Astrocyte of the hippocampus (primary cell): ENCODE measurements around the gene NIFK.

ENCODE experiments used
- DNase-seq: peaks from one replicate; pipeline ENCODE4 v3.0.0; 2011; ENCODE audit warnings: low read depth, low spot score

NIFK gene

GRCh38 chr2:121736462-121737336, at the start of gene NIFK:
Gene NIFK (minus strand): TSS chr2:121736875. CDS start chr2:121736850, 25 bp downstream.
- peak; percentile 99 for DNase-seq

- no peak for DNase-seq
Observed at GRCh38 chr2:121783180-121783579, 46.5 kb upstream of the NIFK start.

DNA sequence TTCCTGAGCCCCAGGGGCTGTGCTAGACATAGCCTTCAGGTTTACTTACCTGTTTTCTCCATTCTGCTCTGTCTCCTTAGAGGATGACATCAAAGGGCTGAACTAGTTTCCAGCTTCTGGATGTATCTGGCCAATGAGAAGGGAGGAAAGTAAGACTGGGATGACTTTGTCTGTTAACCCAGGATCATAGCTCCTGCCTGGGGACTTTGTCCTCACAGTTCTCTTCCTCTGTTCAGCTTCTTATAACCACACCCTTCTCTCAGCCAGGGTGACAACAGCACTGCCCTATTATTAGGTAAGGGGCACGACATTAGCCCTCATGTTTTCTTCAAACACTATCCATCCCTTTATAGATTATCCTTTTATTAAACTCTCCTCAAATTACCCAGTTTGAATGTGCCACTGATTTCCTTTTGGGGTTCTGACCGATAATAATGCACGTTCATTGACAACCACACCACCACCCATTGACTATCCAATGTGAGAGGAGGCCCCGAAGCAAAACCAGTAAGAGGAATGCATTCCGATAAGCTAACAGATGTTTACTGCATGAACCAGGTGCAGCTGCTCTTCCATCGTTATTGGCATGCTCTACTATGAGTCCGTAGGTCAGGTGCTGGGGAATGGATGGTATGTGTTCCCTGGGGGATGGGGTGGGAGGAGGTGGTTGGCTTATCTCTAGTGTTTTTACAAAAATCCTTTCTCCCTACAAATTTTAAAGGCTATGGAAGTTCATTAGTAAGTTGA, 42.2 kb upstream of the NIFK start:
- DNase-seq, result no peak

GRCh38 chr2:121777699-121778058, 41.0 kb upstream of the NIFK start:
- DNase-seq, result peak; percentile 61

GRCh38 chr2:121776885-121777698, 40.4 kb upstream of the NIFK start:
- no peak for DNase-seq

- no peak for DNase-seq
Observed at GRCh38 chr2:121776361-121776760, 39.7 kb upstream of the NIFK start.

DNA sequence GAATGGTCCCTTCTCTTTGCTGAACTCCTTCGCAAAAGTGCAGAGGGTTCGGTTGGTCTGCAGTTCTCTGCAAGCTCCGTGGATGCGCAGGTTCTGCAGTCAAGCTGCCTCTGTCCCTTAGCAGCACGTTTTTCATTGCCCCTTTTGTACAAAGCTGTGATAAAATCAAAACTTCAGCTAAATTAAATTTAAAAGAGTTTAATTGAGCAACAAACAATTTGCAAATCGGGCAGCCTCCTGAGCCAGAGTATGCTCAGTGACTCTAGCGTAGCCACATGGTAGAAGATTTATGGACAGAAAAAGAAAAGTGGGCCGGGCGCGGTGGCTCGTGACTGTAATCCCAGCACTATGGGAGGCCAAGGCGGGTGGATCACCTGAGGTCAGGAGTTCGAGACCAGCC, 37.6 kb upstream of the NIFK start:
- DNase-seq, result no peak

DNA sequence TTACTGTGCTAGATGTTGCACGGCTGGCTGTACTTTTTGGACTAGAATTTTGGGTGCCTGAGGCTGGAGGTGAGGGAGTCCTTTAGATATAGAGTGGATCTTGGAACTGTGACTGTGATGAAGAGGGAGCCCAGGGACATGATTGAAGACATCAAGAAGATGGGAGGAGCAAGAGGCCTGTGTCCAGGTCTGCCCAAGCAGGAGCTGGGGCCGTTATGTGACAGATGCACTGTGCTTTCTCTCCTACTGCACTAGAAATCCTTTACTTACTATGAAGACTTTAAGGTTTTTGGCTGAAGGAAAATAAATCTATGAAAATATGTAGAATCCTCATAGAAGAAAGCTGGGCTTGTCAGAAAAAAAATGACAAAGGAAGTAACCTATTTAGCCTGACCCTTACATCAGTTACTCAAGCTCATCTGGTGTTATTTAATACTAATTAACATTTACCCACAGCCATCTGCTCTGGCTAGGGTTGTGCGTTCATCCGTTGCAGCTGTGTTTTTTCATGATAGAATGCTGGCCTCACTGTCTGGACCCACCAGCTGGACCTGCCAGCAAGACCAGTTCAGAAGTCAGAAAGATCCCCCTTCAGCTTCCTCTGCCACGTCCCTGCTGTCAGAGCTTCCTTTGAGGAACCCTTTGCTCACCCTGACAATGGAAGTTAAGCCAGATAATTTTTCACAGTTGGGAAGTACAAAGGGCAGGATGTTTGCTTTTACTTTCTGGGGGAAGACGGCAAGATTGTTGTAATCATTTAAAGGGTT, 35.5 kb upstream of the NIFK start:
- no peak for DNase-seq

DNA sequence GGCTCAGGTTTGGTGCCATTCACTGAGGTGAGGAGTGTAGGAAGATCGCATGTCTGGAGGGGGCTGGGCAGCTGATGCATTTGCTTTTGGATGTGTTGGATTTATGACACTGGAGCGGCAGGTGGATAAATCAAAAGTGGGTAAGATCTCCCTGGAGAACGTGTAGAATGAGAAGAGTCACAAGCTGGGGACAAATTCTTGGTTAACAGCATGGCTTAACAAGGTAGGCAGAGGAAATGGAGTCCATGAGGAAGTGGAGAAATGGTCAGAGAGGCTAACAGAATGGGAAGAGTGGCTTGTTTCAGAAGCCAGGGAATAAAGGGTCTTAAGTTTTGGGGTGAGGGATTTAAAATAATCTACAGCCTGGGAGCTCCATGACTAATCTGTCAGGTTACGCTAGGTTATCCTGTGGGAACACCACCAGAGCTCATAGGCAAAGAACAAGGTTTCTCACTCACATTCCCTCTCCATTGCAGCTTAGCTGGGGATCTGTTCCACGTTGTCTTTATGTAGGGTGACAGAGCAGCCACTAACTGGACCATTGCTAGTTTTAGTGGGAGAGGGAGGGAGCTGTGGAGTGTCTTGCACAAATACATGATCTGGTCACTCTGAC, 31.6 kb upstream of the NIFK start:
- no peak for DNase-seq

- peak; percentile 30 for DNase-seq
Observed at GRCh38 chr2:121766624-121767023, 29.9 kb upstream of the NIFK start.

DNA sequence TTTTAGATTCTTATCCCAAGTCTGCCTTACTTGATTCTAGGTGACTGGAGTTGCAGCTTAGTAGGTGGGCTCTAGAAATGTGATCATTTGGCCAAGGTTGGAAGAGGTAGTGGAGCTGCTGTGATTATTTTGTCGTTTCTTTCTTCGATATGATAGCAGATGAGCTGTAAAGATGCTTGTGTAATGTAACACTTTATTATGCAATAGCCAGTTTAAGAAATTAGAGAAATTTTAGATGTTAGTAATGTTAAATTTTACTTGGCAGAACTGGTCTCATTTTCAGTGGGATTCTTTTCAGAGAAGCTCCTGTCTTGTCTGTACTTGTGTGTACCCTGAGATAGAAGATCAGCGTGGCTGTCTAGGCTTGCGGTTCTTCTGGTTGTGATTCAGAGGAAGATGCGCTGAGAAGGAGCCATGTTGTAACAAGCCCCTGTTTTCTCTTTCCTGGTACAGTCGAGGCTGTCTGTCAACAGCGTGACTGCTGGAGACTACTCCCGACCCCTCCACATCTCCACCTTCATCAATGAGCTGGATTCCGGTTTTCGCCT, 28.1 kb upstream of the NIFK start:
- DNase-seq, result no peak

GRCh38 chr2:121755237-121756111, 18.8 kb upstream of the NIFK start, which contains the start of gene TSN:
Gene TSN (plus strand): TSS chr2:121755651. CDS start chr2:121755780, 129 bp downstream.
- peak; percentile 100 for DNase-seq

DNA sequence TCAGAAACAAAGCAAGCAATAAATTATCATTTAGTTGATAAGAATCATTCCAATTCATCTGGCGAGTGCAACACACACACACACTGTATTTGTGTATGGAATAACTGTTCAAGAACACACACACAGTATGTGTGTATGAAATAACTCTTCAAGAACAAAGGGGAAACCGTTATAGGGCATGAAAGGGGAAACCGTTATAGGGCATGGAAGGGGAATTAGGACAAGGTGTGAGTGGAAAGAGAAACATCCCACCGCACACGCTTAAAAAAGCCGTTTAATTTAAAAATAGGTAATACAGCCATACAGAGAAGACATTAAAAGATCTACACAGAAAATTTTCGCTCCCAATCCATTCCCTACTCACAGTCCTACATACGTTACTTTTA, 18.2 kb upstream of the NIFK start:
- no peak for DNase-seq

- peak; percentile 31 for DNase-seq
Observed at GRCh38 chr2:121748202-121748601, 11.5 kb upstream of the NIFK start.

DNA sequence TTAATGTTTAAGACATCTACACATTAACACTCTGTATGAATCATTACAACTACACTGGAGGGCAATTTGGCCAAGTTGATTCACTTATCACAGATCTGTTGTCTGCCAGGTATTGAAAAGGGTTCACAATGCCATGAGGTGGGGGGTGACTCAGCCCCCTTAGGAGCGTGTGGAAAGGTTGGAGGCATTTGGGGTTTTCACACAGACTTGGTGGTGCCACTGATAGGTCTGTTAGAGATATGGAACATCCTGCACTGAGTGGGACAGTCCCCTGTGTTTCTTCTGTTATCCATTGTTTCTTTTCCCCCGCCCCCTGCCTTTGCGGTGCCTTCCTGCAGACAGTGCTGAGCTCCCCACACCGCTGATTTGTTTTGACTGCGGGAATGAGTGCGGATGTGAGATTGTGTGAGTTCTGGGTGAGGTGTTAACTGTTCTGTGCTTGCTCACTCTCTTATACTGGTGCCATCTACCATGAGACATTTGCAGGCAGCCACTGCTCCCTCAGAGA, 9.4 kb upstream of the NIFK start:
- no peak for DNase-seq

DNA sequence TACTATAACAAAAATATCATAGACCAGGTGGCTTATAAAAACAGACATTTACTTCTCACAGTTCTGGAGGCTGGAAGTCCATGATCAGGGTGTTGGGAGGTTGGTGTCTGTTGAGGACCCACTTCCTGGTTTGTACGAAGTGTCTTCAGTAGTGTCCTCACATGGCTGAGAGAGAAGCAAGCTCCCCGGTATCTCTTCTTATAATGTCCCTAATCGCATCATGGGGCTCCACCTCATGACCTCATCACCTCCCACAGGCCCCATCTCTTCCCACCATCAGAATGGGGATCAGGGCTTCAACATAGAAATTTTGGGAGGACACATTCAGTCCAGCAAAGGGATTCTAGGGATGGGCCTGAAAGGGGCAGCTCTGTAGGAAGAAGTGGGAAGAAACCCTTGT, 4.8 kb upstream of the NIFK start:
- DNase-seq, result no peak

- no peak for DNase-seq
Observed at GRCh38 chr2:121740973-121741372, 4.3 kb upstream of the NIFK start.

DNA sequence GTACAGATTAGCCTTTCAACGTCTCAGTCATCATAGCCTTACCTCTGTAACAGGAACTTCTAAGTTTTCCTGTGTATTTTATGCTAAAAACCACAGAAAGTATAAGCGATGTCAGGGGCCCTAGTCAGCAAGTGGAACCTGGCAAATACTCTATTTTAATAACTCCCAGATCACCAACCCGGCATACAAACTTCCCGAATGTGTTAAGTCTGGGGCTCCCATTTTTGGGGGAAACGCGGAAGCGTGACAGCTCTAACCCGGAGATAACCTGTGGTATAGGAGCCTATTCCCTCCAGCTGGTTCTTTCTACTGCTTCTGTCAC, 574 bp downstream of the NIFK start:
- no peak for DNase-seq

DNA sequence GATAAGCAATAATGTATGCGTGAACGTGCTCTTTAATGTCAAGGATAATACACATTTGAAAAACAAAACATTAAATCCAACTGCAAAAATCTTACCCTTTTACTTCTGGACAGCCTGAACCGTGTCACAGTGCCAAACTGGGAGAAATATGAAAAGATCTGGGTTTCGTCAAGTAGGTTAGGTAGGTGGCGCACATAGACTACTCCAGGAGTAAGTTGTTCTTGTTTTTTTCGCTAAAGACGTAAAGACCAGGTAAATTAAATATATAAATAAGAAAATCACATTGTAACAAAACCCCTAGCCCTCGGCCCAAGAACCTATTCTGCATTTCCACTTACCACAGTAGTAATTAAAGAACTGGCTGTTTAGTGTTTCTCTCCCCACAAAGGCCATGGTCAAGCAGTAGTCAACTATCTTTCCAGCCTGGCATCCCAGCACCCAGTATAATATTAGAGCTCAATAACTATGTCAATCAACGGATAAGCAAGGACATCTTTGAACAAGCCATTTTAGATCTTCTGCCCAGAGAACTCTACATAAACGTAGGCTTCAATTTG, 1.1 kb downstream of the NIFK start:
- peak; percentile 21 for DNase-seq
